Measurements from ENCODE around the gene ADM. TPM values are rescaled to one million over a fixed set of nuclear protein-coding genes. Genes with fewer than 3 reads are reported as not detected.

The ADM gene
- polyA plus RNA-seq, 3 donors, result 9.5 to 224 (median 20.0) TPM

- no peak overlapping the region for H3K4me2 ChIP-seq (replicated peaks; ENCODE audit: extremely low read depth, low read length, poor library complexity, severe bottlenecking)
Observed at GRCh38 chr11:10349281-10349665, 44.4 kb downstream of the ADM start.

GRCh38 chr11:10349806-10350205 lies 44.9 kb downstream of the ADM start:
- no peaks in the 10 kb centered on the region for H3K27me3 ChIP-seq (ENCODE audit: control insufficient read depth in 2 of 2, insufficient read depth in 2 of 2, low read length in 2 of 2)
- no peak overlapping the region for H3K4me2 ChIP-seq (replicated peaks; ENCODE audit: extremely low read depth, low read length, poor library complexity, severe bottlenecking)
- H3K4me1 Mint-ChIP-seq, result no peaks in the 10 kb centered on the region
- H3K27me3 Mint-ChIP-seq (ENCODE audit: low read depth in 3 of 3), result peaks cover 3% of the 10 kb centered on the region in 3 donors
- no peaks in the 10 kb centered on the region for H3K79me2 ChIP-seq (ENCODE audit: insufficient read depth, low read length)
- H3K9me3 Mint-ChIP-seq, result peaks cover 0 to 2% (median 0%) of the 10 kb centered on the region in 7 donors
- H4K20me1 ChIP-seq (ENCODE audit: insufficient read depth, low read length), result no peaks in the 10 kb centered on the region
- intact Hi-C loops (cut with micrococcal nuclease), result no loop called here
- H3K36me3 Mint-ChIP-seq, result no peaks in the 10 kb centered on the region
- WGBS (ENCODE audit: insufficient coverage), result no CpG with 5 or more reads among the region's 1 CpG
- no peak for TF ChIP-seq CTCF (IDR thresholded peaks at IDR 0.05)
- H3K27ac ChIP-seq (ENCODE audit: low read depth in 1 of 2, low read length in 2 of 2), result no peak overlapping the region
- H3K9me3 ChIP-seq (replicated peaks in 1 of 2; ENCODE audit: control insufficient read depth in 1 of 2, insufficient read depth in 1 of 2, low read length in 2 of 2), result no peaks in the 10 kb centered on the region
- no peak overlapping the region for H2AFZ ChIP-seq (ENCODE audit: insufficient read depth, low read depth, low read length, poor library complexity, severe bottlenecking)
- no peaks in the 10 kb centered on the region for H3K4me1 ChIP-seq (ENCODE audit: control insufficient read depth in 1 of 2, insufficient read depth in 2 of 2, low read length in 2 of 2)
- no peak overlapping the region for H3K4me3 ChIP-seq (replicated peaks in 1 of 3; ENCODE audit: low read depth in 2 of 3, low read length in 3 of 3)
- H3K27ac Mint-ChIP-seq, result no peak overlapping the region
- H3K9ac ChIP-seq (ENCODE audit: insufficient read depth, low read length, poor library complexity, severe bottlenecking), result no peak overlapping the region
- H3K36me3 ChIP-seq (replicated peaks in 1 of 2; ENCODE audit: control insufficient read depth in 1 of 2, insufficient read depth in 2 of 2, low read length in 2 of 2), result no peaks in the 10 kb centered on the region
- DNase-seq, result no peak
- H3K4me3 Mint-ChIP-seq, result no peak overlapping the region

More at GRCh38 chr11:10349281-10349665, 44.4 kb downstream of the ADM start:
- no peak overlapping the region for H3K27ac ChIP-seq (ENCODE audit: low read depth in 1 of 2, low read length in 2 of 2)
- intact Hi-C loops (cut with micrococcal nuclease), result no loop called here
- H3K79me2 ChIP-seq (ENCODE audit: insufficient read depth, low read length), result no peaks in the 10 kb centered on the region
- no peak for TF ChIP-seq CTCF (IDR thresholded peaks at IDR 0.05)
- no peak overlapping the region for H3K4me3 ChIP-seq (replicated peaks in 1 of 3; ENCODE audit: low read depth in 2 of 3, low read length in 3 of 3)
- no peak overlapping the region for H3K9ac ChIP-seq (ENCODE audit: insufficient read depth, low read length, poor library complexity, severe bottlenecking)
- no peaks in the 10 kb centered on the region for H4K20me1 ChIP-seq (ENCODE audit: insufficient read depth, low read length)
- H3K36me3 ChIP-seq (replicated peaks in 1 of 2; ENCODE audit: control insufficient read depth in 1 of 2, insufficient read depth in 2 of 2, low read length in 2 of 2), result no peaks in the 10 kb centered on the region
- H3K4me3 Mint-ChIP-seq, result no peak overlapping the region
- peaks cover 0 to 2% (median 0%) of the 10 kb centered on the region in 7 donors for H3K9me3 Mint-ChIP-seq
- no peaks in the 10 kb centered on the region for H3K36me3 Mint-ChIP-seq
- no peaks in the 10 kb centered on the region for H3K27me3 ChIP-seq (ENCODE audit: control insufficient read depth in 2 of 2, insufficient read depth in 2 of 2, low read length in 2 of 2)
- no peak overlapping the region for H2AFZ ChIP-seq (ENCODE audit: insufficient read depth, low read depth, low read length, poor library complexity, severe bottlenecking)
- H3K27me3 Mint-ChIP-seq (ENCODE audit: low read depth in 3 of 3), result peaks cover 3% of the 10 kb centered on the region in 3 donors
- H3K27ac Mint-ChIP-seq, result no peak overlapping the region
- H3K9me3 ChIP-seq (replicated peaks in 1 of 2; ENCODE audit: control insufficient read depth in 1 of 2, insufficient read depth in 1 of 2, low read length in 2 of 2), result no peaks in the 10 kb centered on the region
- no peaks in the 10 kb centered on the region for H3K4me1 ChIP-seq (ENCODE audit: control insufficient read depth in 1 of 2, insufficient read depth in 2 of 2, low read length in 2 of 2)
- H3K4me1 Mint-ChIP-seq, result no peaks in the 10 kb centered on the region
- DNase-seq, result no peak

All from CD14-positive monocyte (primary cell).